GM19395 (cell line): ENCODE measurements around the gene ATP2B2.

Experiments used
- ATAC-seq: cut with Tn5 transposase; IDR thresholded peaks from one replicate; pipeline ENCODE4 v1.9.1; 2021; ENCODE audit warnings: mild to moderate bottlenecking, moderate library complexity; ENCODE audit not compliant: unreplicated experiment

The ATP2B2 gene

GRCh38 chr3:10286596-10287295 lies 218.6 kb downstream of the ATP2B2 start:
- ATAC-seq = no peak

- no peak for ATAC-seq
Measured at GRCh38 chr3:10286133-10286524, 219.3 kb downstream of the ATP2B2 start.

- no peak for ATAC-seq
Measured at GRCh38 chr3:10285272-10286132, 219.9 kb downstream of the ATP2B2 start.

- no peak for ATAC-seq
Measured at GRCh38 chr3:10284496-10284895, 220.9 kb downstream of the ATP2B2 start.

GRCh38 chr3:10283638-10284037 lies 221.7 kb downstream of the ATP2B2 start:
- ATAC-seq = no peak

GRCh38 chr3:10281951-10282350 lies 223.4 kb downstream of the ATP2B2 start:
- ATAC-seq = no peak

GRCh38 chr3:10280571-10280970 lies 224.8 kb downstream of the ATP2B2 start:
- ATAC-seq = no peak

- ATAC-seq = no peak
Measured at GRCh38 chr3:10280177-10280529, 225.2 kb downstream of the ATP2B2 start.

- ATAC-seq = no peak
Measured at GRCh38 chr3:10279384-10280176, 225.8 kb downstream of the ATP2B2 start.

- no peak for ATAC-seq
Measured at GRCh38 chr3:10278501-10278900, 226.9 kb downstream of the ATP2B2 start.

GRCh38 chr3:10277115-10277625 lies 228.2 kb downstream of the ATP2B2 start:
- no peak for ATAC-seq

- no peak for ATAC-seq
Measured at GRCh38 chr3:10274601-10275000, 230.8 kb downstream of the ATP2B2 start.
